Activated naive CD4-positive, alpha-beta T cell treated with anti-CD3 and anti-CD28 coated beads, Interleukin-2, amount 50 U/mL, for 24 hours (primary cell): Measurements from ENCODE around the gene MED7.

Experiments used
- H3K27ac Mint-ChIP-seq: one replicate; pipeline ENCODE4 v1.8.0; 2021; ENCODE audit warnings: mild to moderate bottlenecking, mixed read lengths
- H3K27me3 Mint-ChIP-seq: one replicate; pipeline ENCODE4 v1.8.0; 2021; ENCODE audit warnings: mixed read lengths
- H3K36me3 Mint-ChIP-seq: one replicate; pipeline ENCODE4 v1.8.0; 2021; ENCODE audit warnings: mixed read lengths
- H3K4me1 Mint-ChIP-seq: one replicate; pipeline ENCODE4 v1.8.0; 2021; ENCODE audit warnings: mixed read lengths
- H3K4me3 Mint-ChIP-seq: one replicate; pipeline ENCODE4 v1.8.0; 2021; ENCODE audit warnings: mild to moderate bottlenecking, mixed read lengths
- H3K9me3 Mint-ChIP-seq: one replicate; pipeline ENCODE4 v1.8.0; 2021; ENCODE audit warnings: mixed read lengths

MED7 gene

GRCh38 chr5:157143127-157143971 lies 684 bp upstream of the MED7 start:
- peaks cover 46% of the 10 kb centered on the region for H3K4me1 Mint-ChIP-seq
- peaks cover 12% of the 10 kb centered on the region for H3K36me3 Mint-ChIP-seq
- peak overlapping the region; percentile 99 for H3K4me3 Mint-ChIP-seq
- H3K27me3 Mint-ChIP-seq: no peaks in the 10 kb centered on the region
- peak overlapping the region; percentile 98 for H3K27ac Mint-ChIP-seq
- no peaks in the 10 kb centered on the region for H3K9me3 Mint-ChIP-seq

- H3K4me1 Mint-ChIP-seq: peaks cover 53% of the 10 kb centered on the region
- H3K27ac Mint-ChIP-seq: peak overlapping the region; percentile 37
- no peaks in the 10 kb centered on the region for H3K27me3 Mint-ChIP-seq
- no peaks in the 10 kb centered on the region for H3K9me3 Mint-ChIP-seq
- H3K4me3 Mint-ChIP-seq: no peak overlapping the region
- peaks cover 25% of the 10 kb centered on the region for H3K36me3 Mint-ChIP-seq
These were observed 5.0 kb downstream of the MED7 start for GRCh38 chr5:157137691-157138090.

- Mint-ChIP-seq H3K9me3 (no peaks in the 10 kb centered on the region), H3K4me1 (peaks cover 35% of the 10 kb centered on the region), H3K27ac (no peak overlapping the region), H3K4me3 (no peak overlapping the region), H3K36me3 (peaks cover 4% of the 10 kb centered on the region), H3K27me3 (no peaks in the 10 kb centered on the region)
These were observed 10.4 kb downstream of the MED7 start for GRCh38 chr5:157132281-157132612.

- H3K4me1 Mint-ChIP-seq: peaks cover 30% of the 10 kb centered on the region
- H3K4me3 Mint-ChIP-seq: no peak overlapping the region
- H3K27me3 Mint-ChIP-seq: no peaks in the 10 kb centered on the region
- no peaks in the 10 kb centered on the region for H3K9me3 Mint-ChIP-seq
- no peak overlapping the region for H3K27ac Mint-ChIP-seq
- H3K36me3 Mint-ChIP-seq: no peaks in the 10 kb centered on the region
These were observed 11.7 kb downstream of the MED7 start for GRCh38 chr5:157130925-157131324.

- Mint-ChIP-seq H3K27me3 (no peaks in the 10 kb centered on the region), H3K4me1 (peaks cover 8% of the 10 kb centered on the region), H3K4me3 (no peak overlapping the region), H3K36me3 (peaks cover 17% of the 10 kb centered on the region), H3K9me3 (peaks cover 18% of the 10 kb centered on the region), H3K27ac (no peak overlapping the region)
These were observed 21.0 kb downstream of the MED7 start for GRCh38 chr5:157121709-157122108.

GRCh38 chr5:157120102-157120501 lies 22.6 kb downstream of the MED7 start:
- Mint-ChIP-seq H3K9me3 (peaks cover 18% of the 10 kb centered on the region), H3K36me3 (peaks cover 17% of the 10 kb centered on the region), H3K4me1 (peaks cover 21% of the 10 kb centered on the region), H3K4me3 (no peak overlapping the region), H3K27ac (no peak overlapping the region), H3K27me3 (no peaks in the 10 kb centered on the region)

- H3K4me3 Mint-ChIP-seq: no peak overlapping the region
- peaks cover 5% of the 10 kb centered on the region for H3K9me3 Mint-ChIP-seq
- H3K4me1 Mint-ChIP-seq: peaks cover 22% of the 10 kb centered on the region
- H3K36me3 Mint-ChIP-seq: peaks cover 3% of the 10 kb centered on the region
- no peaks in the 10 kb centered on the region for H3K27me3 Mint-ChIP-seq
- H3K27ac Mint-ChIP-seq: no peak overlapping the region
These were observed 26.1 kb downstream of the MED7 start for GRCh38 chr5:157116483-157116954.

- no peaks in the 10 kb centered on the region for H3K27me3 Mint-ChIP-seq
- H3K4me3 Mint-ChIP-seq: no peak overlapping the region
- no peaks in the 10 kb centered on the region for H3K36me3 Mint-ChIP-seq
- peaks cover 22% of the 10 kb centered on the region for H3K4me1 Mint-ChIP-seq
- H3K9me3 Mint-ChIP-seq: no peaks in the 10 kb centered on the region
- no peak overlapping the region for H3K27ac Mint-ChIP-seq
These were observed 27.2 kb downstream of the MED7 start for GRCh38 chr5:157115502-157115901.

GRCh38 chr5:157115012-157115411 lies 27.7 kb downstream of the MED7 start:
- no peaks in the 10 kb centered on the region for H3K27me3 Mint-ChIP-seq
- H3K4me1 Mint-ChIP-seq: peaks cover 27% of the 10 kb centered on the region
- no peak overlapping the region for H3K27ac Mint-ChIP-seq
- no peak overlapping the region for H3K4me3 Mint-ChIP-seq
- H3K36me3 Mint-ChIP-seq: no peaks in the 10 kb centered on the region
- no peaks in the 10 kb centered on the region for H3K9me3 Mint-ChIP-seq

- Mint-ChIP-seq H3K27ac (no peak overlapping the region), H3K9me3 (no peaks in the 10 kb centered on the region), H3K4me3 (no peak overlapping the region), H3K4me1 (peaks cover 47% of the 10 kb centered on the region), H3K36me3 (no peaks in the 10 kb centered on the region), H3K27me3 (no peaks in the 10 kb centered on the region)
These were observed 29.7 kb downstream of the MED7 start for GRCh38 chr5:157113002-157113401.

GRCh38 chr5:157109744-157110143 lies 32.9 kb downstream of the MED7 start:
- H3K4me3 Mint-ChIP-seq: peak overlapping the region; percentile 80
- H3K36me3 Mint-ChIP-seq: no peaks in the 10 kb centered on the region
- H3K4me1 Mint-ChIP-seq: peaks cover 50% of the 10 kb centered on the region
- peak overlapping the region; percentile 81 for H3K27ac Mint-ChIP-seq
- no peaks in the 10 kb centered on the region for H3K27me3 Mint-ChIP-seq
- H3K9me3 Mint-ChIP-seq: no peaks in the 10 kb centered on the region

- Mint-ChIP-seq H3K27me3 (no peaks in the 10 kb centered on the region), H3K27ac (peak within 1 kb of the TSS; percentile 86), H3K4me3 (peak within 1 kb of the TSS; percentile 80), H3K9me3 (no peaks in the 10 kb centered on the region), H3K4me1 (peaks cover 55% of the 10 kb centered on the region), H3K36me3 (peaks cover 2% of the 10 kb centered on the region)
These were observed 33.7 kb downstream of the MED7 start, which contains the start of gene HAVCR2 for GRCh38 chr5:157108976-157109375. TSS of gene HAVCR2 (minus strand) at chr5:157109044. CDS start at chr5:157108983, 61 bp downstream.

GRCh38 chr5:157107508-157107907 lies 35.2 kb downstream of the MED7 start:
- Mint-ChIP-seq H3K4me1 (peaks cover 61% of the 10 kb centered on the region), H3K4me3 (peak overlapping the region; percentile 52), H3K36me3 (peaks cover 7% of the 10 kb centered on the region), H3K27ac (no peak overlapping the region), H3K9me3 (no peaks in the 10 kb centered on the region), H3K27me3 (no peaks in the 10 kb centered on the region)

GRCh38 chr5:157106630-157107461 lies 35.8 kb downstream of the MED7 start:
- no peak overlapping the region for H3K27ac Mint-ChIP-seq
- no peaks in the 10 kb centered on the region for H3K27me3 Mint-ChIP-seq
- peaks cover 61% of the 10 kb centered on the region for H3K4me1 Mint-ChIP-seq
- H3K4me3 Mint-ChIP-seq: peak overlapping the region; percentile 52
- peaks cover 7% of the 10 kb centered on the region for H3K36me3 Mint-ChIP-seq
- no peaks in the 10 kb centered on the region for H3K9me3 Mint-ChIP-seq

- H3K27ac Mint-ChIP-seq: peak overlapping the region; percentile 90
- H3K27me3 Mint-ChIP-seq: no peaks in the 10 kb centered on the region
- peaks cover 32% of the 10 kb centered on the region for H3K4me1 Mint-ChIP-seq
- no peaks in the 10 kb centered on the region for H3K9me3 Mint-ChIP-seq
- H3K36me3 Mint-ChIP-seq: peaks cover 13% of the 10 kb centered on the region
- H3K4me3 Mint-ChIP-seq: peak overlapping the region; percentile 51
These were observed 42.5 kb downstream of the MED7 start for GRCh38 chr5:157100140-157100679.
